GM18858 (cell line): Measurements from ENCODE around the gene GRHPR.
"Not testable (repeated sequence)": the region's sequence is repeated elsewhere in the genome, so short reads cannot be mapped to it uniquely, and the experiment has no call there.

ENCODE experiments used
- ATAC-seq: cut with Tn5 transposase; IDR thresholded peaks from one replicate; pipeline ENCODE4 v1.9.1; 2021; ENCODE audit not compliant: unreplicated experiment

Gene GRHPR

GRCh38 chr9:37420271-37421215 is 2.0 kb upstream of the GRHPR start:
- no peak for ATAC-seq

DNA sequence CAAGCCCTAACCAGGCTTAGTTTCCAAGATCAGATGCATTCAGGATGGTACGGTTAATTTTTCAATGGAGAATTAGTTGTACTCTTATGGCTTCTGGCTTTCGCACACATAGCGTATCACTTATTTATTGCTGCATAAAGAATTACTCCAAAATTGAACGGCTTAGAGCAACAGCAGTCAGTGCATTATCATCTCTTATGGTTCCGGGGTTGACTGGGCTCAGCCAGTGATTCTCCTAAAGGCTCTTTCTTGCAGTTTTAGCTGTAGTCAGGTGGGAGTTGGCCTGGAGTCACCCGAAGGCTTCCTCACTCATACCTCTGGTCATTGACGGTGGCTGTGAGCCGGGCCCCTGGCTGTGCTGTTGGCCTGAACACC is 595 bp upstream of the GRHPR start:
- no peak for ATAC-seq

GRCh38 chr9:37423508-37423907 is 1.0 kb downstream of the GRHPR start:
- ATAC-seq, result no peak

- ATAC-seq, result no peak
Measured at GRCh38 chr9:37424204-37424685, 1.7 kb downstream of the GRHPR start.

DNA sequence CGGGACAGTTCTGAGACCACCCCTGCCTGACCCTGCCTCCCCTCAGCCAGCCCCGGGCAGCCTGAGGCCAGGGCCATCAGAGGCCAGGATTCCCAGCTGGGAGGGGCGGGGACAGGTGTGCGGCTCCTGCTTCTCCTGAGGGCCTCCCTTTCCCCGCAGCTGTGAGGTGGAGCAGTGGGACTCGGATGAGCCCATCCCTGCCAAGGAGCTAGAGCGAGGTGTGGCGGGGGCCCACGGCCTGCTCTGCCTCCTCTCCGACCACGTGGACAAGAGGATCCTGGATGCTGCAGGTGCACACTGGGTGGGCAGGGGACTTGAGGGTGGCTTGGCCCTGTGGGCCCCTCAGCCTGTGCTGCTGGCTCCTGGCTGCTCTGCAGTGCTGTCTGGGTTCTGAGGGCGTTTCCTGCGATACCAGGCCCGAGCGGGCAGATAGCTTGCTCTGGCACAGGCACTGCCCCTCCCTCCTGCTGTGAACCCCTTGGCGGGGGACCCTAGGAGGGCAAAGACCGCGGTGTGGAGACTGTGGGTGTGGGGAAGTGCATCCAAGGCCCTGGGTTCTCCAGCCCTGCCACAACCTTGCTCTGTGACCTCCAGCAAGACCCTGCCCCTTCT is 2.3 kb downstream of the GRHPR start:
- ATAC-seq, result no peak

- ATAC-seq, result no peak
Measured at GRCh38 chr9:37425298-37425752, 2.8 kb downstream of the GRHPR start.

GRCh38 chr9:37426431-37426830 is 3.9 kb downstream of the GRHPR start:
- ATAC-seq, result not testable (repeated sequence)

DNA sequence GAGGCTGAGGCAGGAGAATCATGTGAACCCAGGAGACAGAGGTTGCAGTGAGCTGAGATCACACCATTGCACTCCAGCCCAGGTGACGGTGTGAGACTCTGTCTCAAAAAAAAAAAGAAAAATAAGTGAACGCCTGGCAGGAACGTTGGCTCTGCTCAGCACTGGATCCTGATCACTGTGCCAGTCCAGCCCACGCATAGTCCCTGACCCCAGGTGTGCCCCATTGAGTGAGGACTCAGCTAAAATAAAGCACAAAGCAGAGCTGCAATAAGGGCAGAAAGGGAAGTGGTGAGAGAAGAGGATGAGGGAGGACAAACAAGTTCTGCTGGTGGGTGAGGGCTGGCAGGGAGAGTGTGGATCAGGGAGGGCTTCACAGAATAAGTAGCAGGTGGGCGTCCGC is 4.3 kb downstream of the GRHPR start:
- no peak for ATAC-seq

DNA sequence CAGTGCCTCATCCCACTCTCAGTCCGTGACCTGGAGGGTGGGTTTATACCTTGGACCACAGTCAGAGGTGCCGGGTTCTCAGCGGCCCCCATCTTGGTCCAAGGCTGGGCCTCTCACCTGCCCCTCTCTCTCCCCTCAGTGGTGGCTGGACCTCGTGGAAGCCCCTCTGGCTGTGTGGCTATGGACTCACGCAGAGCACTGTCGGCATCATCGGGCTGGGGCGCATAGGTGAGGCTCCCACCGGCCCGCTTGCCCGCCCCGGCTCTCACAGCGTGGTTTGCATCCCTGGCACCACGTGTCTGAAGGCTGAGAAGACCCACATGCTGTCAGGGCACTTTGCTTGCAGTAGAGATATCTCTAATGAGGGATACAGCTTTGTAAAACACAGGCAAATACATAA is 5.8 kb downstream of the GRHPR start:
- no peak for ATAC-seq

DNA sequence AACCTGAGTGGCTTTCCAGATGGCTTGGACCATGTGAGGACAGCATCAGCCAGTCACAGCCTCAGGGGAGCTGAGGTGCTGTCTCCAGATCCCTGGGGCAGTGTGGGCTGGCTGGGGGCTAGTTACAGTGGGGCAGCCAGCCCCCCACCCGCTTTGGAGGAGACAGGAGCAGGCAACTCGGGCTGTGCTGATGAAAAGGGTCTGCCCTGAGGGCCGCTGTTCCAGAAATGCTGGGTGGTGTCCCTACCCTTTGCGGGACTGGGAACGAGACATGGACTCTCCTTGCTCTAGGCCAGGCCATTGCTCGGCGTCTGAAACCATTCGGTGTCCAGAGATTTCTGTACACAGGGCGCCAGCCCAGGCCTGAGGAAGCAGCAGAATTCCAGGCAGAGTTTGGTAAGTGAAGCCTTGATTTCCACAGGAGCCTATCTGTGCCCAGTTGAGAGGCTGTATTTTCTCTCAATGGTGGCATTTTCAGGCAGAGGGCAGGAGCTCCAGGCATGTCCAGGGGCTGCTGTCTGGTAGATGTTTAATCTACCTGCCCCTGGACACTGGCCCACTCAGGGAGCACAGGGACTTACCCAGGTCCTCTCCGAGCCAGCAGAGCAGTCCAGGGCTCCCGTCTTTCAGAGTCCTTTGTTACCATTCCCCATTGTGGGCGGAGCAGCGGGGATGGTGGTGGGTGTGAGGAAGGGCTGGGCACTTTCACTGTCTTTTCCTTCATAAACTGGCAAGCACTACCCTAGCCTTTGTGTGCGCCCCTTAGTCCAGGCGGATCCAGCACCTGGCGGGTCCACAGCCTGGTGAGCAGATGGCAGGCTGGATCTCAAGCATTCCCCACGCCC is 7.2 kb downstream of the GRHPR start:
- ATAC-seq, result no peak

DNA sequence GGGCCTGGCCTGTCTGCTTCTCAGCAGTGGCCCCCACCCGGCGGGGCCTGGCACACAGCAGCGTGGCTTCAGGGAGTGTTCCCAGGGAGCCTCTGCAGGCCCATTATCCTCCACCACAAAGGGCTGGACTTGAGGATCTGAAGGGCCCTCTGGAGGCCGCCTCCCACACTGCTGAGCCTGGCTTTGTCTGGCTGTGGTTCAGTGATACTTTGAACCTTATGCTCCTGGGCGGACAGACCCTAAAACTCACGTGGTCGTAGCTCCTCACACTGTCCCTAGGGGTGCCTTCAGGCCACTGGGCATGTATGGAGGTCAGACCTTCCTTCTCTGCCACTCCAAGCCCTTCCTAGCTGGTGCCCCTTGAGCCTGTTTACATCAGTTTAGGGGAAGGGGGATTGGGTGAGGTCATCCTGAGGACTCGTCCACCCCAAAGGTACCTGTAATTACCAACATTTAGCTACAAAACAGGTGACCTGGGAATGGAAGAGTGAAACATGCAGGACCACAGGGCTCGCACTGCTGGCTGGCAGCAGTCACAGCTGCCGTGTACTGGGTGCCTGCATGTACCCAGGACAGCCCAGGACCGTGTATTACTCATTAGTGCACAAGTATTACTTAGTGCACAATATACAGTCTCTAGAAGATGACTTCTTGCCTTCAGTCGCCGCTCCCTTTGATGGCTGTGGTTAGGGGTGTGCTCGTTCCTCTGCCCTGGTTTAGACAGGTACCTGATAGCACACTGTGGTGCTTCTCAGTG is 8.5 kb downstream of the GRHPR start:
- ATAC-seq, result no peak

- no peak for ATAC-seq
Measured at GRCh38 chr9:37432020-37432419, 9.5 kb downstream of the GRHPR start.

DNA sequence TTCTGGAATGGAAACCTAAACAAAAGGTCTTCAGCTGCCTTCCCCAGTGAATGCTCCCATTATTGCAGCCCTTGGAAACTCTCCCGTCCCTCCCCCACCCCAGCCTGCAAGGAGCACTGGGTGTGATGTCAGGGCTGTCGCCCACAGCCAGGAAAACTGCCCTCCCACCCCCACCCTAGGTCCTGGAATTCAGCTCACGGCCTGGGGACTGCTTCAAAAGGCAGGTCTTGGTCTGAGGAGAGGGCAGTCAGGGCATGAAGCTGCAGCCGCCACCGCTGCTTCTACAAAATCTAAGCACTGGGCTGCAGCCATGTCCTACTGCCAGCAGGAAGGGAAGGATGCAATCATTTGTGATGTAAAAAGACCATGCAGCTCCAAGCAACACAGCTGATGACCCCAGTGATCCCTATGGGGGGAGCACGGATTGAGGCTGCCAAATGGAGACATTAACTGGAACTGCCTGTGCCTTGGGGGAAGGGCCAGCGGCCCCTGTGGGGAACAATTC is 11.4 kb downstream of the GRHPR start:
- no peak for ATAC-seq

GRCh38 chr9:37436540-37436939 is 14.0 kb downstream of the GRHPR start:
- ATAC-seq, result no peak

DNA sequence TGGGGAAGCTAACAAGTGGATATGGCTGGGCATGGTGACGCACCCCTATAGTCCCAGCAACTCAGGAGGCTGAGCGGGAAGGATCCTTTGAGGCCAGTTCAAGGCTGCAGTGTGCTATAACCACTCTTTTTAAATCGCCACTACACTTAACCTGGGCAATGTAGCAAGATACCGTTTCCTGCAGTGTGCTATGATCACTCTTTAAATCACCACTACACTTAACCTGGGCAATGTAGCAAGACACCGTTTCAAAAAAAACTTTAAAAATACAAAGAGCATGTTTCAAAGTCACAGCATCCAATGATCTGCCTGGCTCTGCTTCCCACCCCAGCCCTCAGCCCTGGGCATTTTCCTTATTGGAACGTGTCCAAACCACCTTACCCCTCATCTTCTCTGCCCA is 14.5 kb downstream of the GRHPR start:
- no peak for ATAC-seq

DNA sequence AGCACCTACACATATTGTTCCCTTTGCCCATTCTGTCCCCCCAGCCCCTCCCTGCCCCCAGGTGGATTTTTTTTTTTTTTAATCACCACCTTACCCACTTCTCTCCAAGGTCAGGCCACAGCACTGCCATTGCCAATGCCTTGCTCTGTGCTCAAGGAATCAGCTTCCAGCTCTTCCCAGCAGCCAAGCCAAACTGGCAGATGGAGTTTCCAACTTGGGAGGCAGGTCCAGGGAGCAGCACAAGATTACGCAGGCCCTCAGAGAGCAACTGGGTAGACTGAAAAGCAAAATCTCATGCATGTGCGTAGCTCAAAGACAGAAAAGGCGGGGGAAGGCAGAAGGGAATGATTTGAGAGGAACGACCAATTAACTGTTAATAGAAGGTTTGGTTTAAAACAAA is 15.1 kb downstream of the GRHPR start:
- ATAC-seq, result no peak

DNA sequence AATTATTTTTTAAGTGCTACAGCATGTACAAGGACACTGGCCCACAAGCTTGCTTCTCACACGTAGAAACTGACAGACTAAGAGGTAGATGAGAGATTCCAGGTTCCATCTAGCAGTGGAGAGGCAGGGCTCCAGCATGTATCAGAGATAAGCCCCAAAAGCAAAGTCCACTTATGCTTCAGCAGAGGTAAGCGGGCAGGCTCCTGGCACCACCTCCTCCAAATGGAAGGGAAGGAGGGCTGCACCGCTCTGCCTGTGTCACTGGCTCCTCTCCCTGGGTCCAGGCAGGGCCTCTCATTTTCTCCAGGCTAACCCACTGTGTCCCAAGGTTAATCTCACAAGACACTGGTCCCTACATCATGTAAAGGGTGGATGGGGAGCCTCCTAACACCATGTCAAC is 15.9 kb downstream of the GRHPR start:
- ATAC-seq, result no peak

- no peak for ATAC-seq
Measured at GRCh38 chr9:37441776-37442370, 19.4 kb downstream of the GRHPR start.

GRCh38 chr9:37442556-37442955 is 20.1 kb downstream of the GRHPR start:
- ATAC-seq, result no peak

GRCh38 chr9:37443566-37443965 is 21.1 kb downstream of the GRHPR start:
- no peak for ATAC-seq
